ENCODE results near the gene PSORS1C2. TPM values are rescaled to one million over a fixed set of nuclear protein-coding genes. Genes with fewer than 3 reads are reported as not detected.
"Not testable (repeated sequence)": the region's sequence is repeated elsewhere in the genome, so short reads cannot be mapped to it uniquely, and the experiment has no call there.

The PSORS1C2 gene
- total RNA-seq, 2 experiments from 2014 or later, result not detected

DNA sequence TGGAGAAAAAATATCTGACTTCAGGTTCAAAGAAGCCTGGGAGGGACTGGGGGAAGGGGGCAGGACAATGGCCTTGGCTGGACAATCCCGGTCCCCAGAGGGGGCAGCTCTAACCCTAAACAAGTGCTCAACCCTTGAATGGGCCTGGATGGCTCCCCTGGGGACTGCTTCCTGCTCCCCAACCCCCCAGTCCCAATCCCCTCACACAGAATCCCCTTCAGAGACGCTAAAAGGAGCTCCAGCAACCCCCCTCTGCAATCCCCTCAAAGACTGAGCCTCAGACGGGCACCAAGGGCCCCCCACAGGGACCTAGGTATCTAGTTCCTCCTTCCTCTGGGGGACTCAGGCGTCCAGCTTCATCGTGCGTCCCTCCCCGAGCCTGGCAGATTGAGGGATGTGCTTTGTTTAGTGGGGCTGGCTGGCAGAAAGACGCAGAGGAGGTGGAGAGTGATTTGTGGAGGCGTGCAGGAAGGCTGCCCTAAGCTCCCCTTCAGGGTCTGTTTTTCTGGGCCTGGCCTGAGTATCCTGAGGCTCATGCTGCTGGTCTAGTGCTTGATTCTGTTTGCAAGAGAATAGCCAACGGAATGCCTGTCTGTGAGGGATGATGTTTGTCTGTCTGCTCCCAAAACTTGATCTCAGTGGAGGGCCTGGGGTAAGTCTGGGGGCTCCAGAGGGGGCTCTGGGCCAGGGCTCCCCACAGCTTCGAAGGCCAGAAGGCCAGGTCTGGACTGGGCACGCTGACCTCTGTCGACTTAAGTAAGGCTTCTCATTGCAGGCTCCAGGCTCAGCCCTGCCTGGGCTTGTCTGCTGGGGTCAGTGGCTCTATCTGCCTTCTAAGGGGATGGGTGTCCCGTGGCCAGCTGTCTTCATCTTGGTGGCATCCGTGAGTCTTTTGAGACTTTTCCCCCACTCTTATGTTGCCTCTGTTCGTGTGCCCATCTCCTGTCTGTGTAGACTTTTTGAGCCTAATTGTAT is 33.4 kb upstream of the PSORS1C2 start:
- Histone ChIP-seq H3K27ac (ENCODE audit: low read depth, low read length, poor library complexity, severe bottlenecking) (no peak overlapping the region), H3K4me2 (ENCODE audit: low read length) (no peak overlapping the region), H3K36me3 (ENCODE audit: insufficient read depth, low read length) (no peaks in the 10 kb centered on the region), H3K79me2 (ENCODE audit: insufficient read depth, low read depth, low read length) (no peaks in the 10 kb centered on the region), H3K9me3 (ENCODE audit: low read length) (no peaks in the 10 kb centered on the region), H3K4me1 (ENCODE audit: insufficient read depth, low read length, poor library complexity, severe bottlenecking) (no peaks in the 10 kb centered on the region), H3K4me3 (ENCODE audit: low read depth, low read length, poor library complexity, severe bottlenecking) (no peak overlapping the region), H4K20me1 (ENCODE audit: insufficient read depth, low read length) (no peaks in the 10 kb centered on the region), H3K9me2 (ENCODE audit: insufficient read depth, low read length) (no peaks in the 10 kb centered on the region), H2AFZ (ENCODE audit: low read length) (no peak overlapping the region)
- DNase-seq (ENCODE audit: low spot score), result no peak
- POLR2A ChIA-PET, result interaction anchor here (0.6 kb wide), 1 partner anchor 192 kb away, joined by 4 read pairs; no protein-coding TSS in a partner anchor
- intact Hi-C loops (cut with micrococcal nuclease; ENCODE audit: unreplicated experiment), result no loop called here
- no TSS peak for BruUV-seq (replicated peaks)
- TF ChIP-seq, protein P1, sequence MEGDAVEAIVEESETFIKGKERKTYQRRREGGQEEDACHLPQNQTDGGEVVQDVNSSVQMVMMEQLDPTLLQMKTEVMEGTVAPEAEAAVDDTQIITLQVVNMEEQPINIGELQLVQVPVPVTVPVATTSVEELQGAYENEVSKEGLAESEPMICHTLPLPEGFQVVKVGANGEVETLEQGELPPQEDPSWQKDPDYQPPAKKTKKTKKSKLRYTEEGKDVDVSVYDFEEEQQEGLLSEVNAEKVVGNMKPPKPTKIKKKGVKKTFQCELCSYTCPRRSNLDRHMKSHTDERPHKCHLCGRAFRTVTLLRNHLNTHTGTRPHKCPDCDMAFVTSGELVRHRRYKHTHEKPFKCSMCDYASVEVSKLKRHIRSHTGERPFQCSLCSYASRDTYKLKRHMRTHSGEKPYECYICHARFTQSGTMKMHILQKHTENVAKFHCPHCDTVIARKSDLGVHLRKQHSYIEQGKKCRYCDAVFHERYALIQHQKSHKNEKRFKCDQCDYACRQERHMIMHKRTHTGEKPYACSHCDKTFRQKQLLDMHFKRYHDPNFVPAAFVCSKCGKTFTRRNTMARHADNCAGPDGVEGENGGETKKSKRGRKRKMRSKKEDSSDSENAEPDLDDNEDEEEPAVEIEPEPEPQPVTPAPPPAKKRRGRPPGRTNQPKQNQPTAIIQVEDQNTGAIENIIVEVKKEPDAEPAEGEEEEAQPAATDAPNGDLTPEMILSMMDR (conservative IDR thresholded peaks at IDR 0.05; ENCODE audit: low read length), result no peak
- no peak for TF ChIP-seq EZH2phosphoT487 (IDR thresholded peaks at IDR 0.05; ENCODE audit: borderline replicate concordance, low read depth, low read length)
- CTCF ChIA-PET (ENCODE audit: unreplicated experiment), result no interaction called here

DNA sequence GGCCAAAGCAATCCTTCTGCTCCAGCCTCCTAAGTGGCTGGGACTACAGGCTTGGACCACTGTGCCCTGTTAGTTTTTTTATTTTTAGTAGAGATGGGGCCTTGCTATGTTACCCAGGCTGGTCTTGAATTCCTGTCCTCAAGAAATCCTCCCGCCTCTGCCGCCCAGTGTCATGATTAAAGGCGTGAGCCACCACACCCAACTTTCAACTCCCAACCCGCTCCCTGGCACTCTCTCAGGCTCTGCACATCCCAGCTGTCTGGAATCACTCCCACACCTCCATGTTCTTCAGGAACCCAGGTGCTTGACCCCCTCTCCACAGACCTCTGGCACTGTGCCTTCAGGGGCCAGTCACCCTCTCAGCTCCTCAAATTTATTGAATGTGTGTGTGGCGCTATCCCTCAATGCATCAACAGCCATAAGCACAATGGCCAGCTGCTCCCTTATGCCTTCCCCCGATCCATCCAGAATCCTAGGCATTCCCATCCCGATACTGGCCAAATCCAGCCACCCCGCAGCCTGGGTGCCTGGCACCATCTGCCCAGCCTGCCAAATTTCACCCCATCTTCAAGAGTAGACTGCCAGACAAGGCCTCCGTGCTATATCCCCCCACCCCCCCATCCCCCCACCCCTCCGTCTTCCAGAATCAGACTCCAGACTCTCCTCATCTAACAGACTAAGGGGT is 32.3 kb upstream of the PSORS1C2 start:
- Histone ChIP-seq H4K20me1 (ENCODE audit: insufficient read depth, low read length) (no peaks in the 10 kb centered on the region), H3K36me3 (ENCODE audit: insufficient read depth, low read length) (no peaks in the 10 kb centered on the region), H3K4me2 (ENCODE audit: low read length) (no peak overlapping the region), H3K27ac (ENCODE audit: low read depth, low read length, poor library complexity, severe bottlenecking) (no peak overlapping the region), H2AFZ (ENCODE audit: low read length) (no peak overlapping the region), H3K9me3 (ENCODE audit: low read length) (no peaks in the 10 kb centered on the region), H3K4me3 (ENCODE audit: low read depth, low read length, poor library complexity, severe bottlenecking) (no peak overlapping the region), H3K9me2 (ENCODE audit: insufficient read depth, low read length) (no peaks in the 10 kb centered on the region), H3K79me2 (ENCODE audit: insufficient read depth, low read depth, low read length) (no peaks in the 10 kb centered on the region), H3K4me1 (ENCODE audit: insufficient read depth, low read length, poor library complexity, severe bottlenecking) (no peaks in the 10 kb centered on the region)
- no peak for DNase-seq (ENCODE audit: low spot score)
- no TSS peak for BruUV-seq (replicated peaks)
- intact Hi-C loops (cut with micrococcal nuclease; ENCODE audit: unreplicated experiment), result no loop called here
- ChIA-PET POLR2A (no interaction called here), CTCF (ENCODE audit: unreplicated experiment) (no interaction called here)
- no peak for TF ChIP-seq EZH2phosphoT487 (IDR thresholded peaks at IDR 0.05; ENCODE audit: borderline replicate concordance, low read depth, low read length)
- TF ChIP-seq, protein P1 (conservative IDR thresholded peaks at IDR 0.05; ENCODE audit: low read length), result no peak

DNA sequence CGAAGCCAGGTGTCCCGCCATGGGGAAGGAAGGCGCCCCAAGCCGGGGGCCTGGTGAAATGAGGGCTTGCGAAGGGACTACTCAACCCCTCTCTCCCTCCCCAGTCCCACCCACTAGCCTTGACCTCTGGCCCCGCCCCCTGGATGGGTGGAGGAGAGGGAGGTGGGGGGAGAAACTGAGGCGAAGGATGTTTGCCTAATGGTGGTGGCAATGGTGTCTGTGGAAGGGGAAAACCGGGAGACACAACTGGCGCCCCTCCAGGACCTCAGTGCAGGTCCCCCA is 31.7 kb upstream of the PSORS1C2 start, which contains the start of gene POU5F1:
TSS of gene POU5F1 (minus strand) at position 83 of the 282 bp plus-strand sequence. CDS start at position 21, 62 bp downstream.
- no peak within 1 kb of the TSS for H3K4me2 ChIP-seq (ENCODE audit: low read length)
- intact Hi-C loops (cut with micrococcal nuclease; ENCODE audit: unreplicated experiment), result no loop called here
- TF ChIP-seq, protein P1 (conservative IDR thresholded peaks at IDR 0.05; ENCODE audit: low read length), result no peak
- no peak for TF ChIP-seq EZH2phosphoT487 (IDR thresholded peaks at IDR 0.05; ENCODE audit: borderline replicate concordance, low read depth, low read length)

DNA sequence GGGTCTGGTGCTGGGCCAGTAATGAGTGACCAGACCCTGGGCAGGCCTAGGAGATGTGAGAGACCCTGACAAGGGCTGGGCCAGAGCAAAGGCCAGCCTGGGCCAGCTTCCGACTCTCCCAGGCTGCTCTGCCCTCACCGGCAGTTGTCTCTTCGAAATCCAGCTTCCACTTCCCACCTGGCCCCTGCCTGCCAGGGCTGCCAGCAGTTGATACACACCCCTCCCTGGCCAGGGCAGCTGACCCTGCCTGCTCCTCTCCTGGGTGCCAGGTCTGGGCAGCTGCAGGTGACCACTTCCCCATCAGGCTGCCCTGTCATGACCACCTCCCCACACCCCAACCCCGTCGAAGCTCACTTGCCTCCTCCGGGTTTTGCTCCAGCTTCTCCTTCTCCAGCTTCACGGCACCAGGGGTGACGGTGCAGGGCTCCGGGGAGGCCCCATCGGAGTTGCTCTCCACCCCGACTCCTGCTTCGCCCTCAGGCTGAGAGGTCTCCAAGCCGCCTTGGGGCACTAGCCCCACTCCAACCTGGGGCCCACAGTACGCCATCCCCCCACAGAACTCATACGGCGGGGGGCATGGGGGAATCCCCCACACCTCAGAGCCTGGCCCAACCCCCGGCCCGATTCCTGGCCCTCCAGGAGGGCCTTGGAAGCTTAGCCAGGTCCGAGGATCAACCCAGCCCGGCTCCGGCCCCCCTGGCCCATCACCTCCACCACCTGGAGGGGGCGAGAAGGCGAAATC is 31.2 kb upstream of the PSORS1C2 start:
- intact Hi-C loops (cut with micrococcal nuclease; ENCODE audit: unreplicated experiment); H3K4me2 ChIP-seq (ENCODE audit: low read length); CTCF ChIA-PET (ENCODE audit: unreplicated experiment); POLR2A ChIA-PET; H3K4me3 ChIP-seq (ENCODE audit: low read depth, low read length, poor library complexity, severe bottlenecking); H3K27ac ChIP-seq (ENCODE audit: low read depth, low read length, poor library complexity, severe bottlenecking); H3K9me3 ChIP-seq (ENCODE audit: low read length); H2AFZ ChIP-seq (ENCODE audit: low read length); H3K36me3 ChIP-seq (ENCODE audit: insufficient read depth, low read length); BruUV-seq (replicated peaks); H3K9me2 ChIP-seq (ENCODE audit: insufficient read depth, low read length); H3K79me2 ChIP-seq (ENCODE audit: insufficient read depth, low read depth, low read length); H4K20me1 ChIP-seq (ENCODE audit: insufficient read depth, low read length); H3K4me1 ChIP-seq (ENCODE audit: insufficient read depth, low read length, poor library complexity, severe bottlenecking); DNase-seq (ENCODE audit: low spot score): not testable (repeated sequence)

More for the DNA sequence above, 31.7 kb upstream of the PSORS1C2 start, which contains the start of gene POU5F1:
- Histone ChIP-seq H4K20me1 (ENCODE audit: insufficient read depth, low read length) (no peaks in the 10 kb centered on the region), H3K4me1 (ENCODE audit: insufficient read depth, low read length, poor library complexity, severe bottlenecking) (peaks cover 3% of the 10 kb centered on the region), H3K79me2 (ENCODE audit: insufficient read depth, low read depth, low read length) (no peaks in the 10 kb centered on the region), H3K4me3 (ENCODE audit: low read depth, low read length, poor library complexity, severe bottlenecking) (no peak within 1 kb of the TSS), H2AFZ (ENCODE audit: low read length) (no peak within 1 kb of the TSS), H3K36me3 (ENCODE audit: insufficient read depth, low read length) (no peaks in the 10 kb centered on the region), H3K27ac (ENCODE audit: low read depth, low read length, poor library complexity, severe bottlenecking) (no peak within 1 kb of the TSS), H3K9me2 (ENCODE audit: insufficient read depth, low read length) (no peaks in the 10 kb centered on the region), H3K9me3 (ENCODE audit: low read length) (no peaks in the 10 kb centered on the region)
- no TSS peak for BruUV-seq (replicated peaks)
- ChIA-PET CTCF (ENCODE audit: unreplicated experiment) (no interaction called here), POLR2A (no interaction called here)
- DNase-seq (ENCODE audit: low spot score), result no peak

All from OCI-LY7 (cell line).